NOMO-1 (cell line): ENCODE results near the gene SLC28A1.
A peak's percentile ranks its signal among the peaks of the same experiment; 100 is the strongest.

Experiments used
- DNase-seq, 2 experiments: peaks; one replicate each; lab custom pipeline; 2025; ENCODE audit not compliant: unreplicated experiment in 2 of 2; lab: John Stamatoyannopoulos, UW

Gene SLC28A1

GRCh38 chr15:84883916-84884781 is at the start of gene SLC28A1:
SLC28A1 (plus strand) TSS chr15:84884662; CDS start chr15:84887761, 3,099 bp downstream.
- DNase-seq, result no peak

- DNase-seq, result no peak
These were observed 49.5 kb upstream of the SLC28A1 start for GRCh38 chr15:84834969-84835368.

GRCh38 chr15:84835661-84836337 is 48.7 kb upstream of the SLC28A1 start:
- no peak for DNase-seq

- peak in 1 of 2 experiments; percentile 27 for DNase-seq
These were observed 47.6 kb upstream of the SLC28A1 start for GRCh38 chr15:84836844-84837243.

- DNase-seq, result no peak
These were observed 44.7 kb upstream of the SLC28A1 start for GRCh38 chr15:84839714-84840113.

- no peak for DNase-seq
These were observed 44.2 kb upstream of the SLC28A1 start for GRCh38 chr15:84840255-84840654.

- DNase-seq, result peak in 1 of 2 experiments; percentile 5
These were observed 43.6 kb upstream of the SLC28A1 start for GRCh38 chr15:84840741-84841429.

- no peak for DNase-seq
These were observed 41.7 kb upstream of the SLC28A1 start for GRCh38 chr15:84842781-84843180.

GRCh38 chr15:84844964-84845363 is 39.5 kb upstream of the SLC28A1 start:
- DNase-seq, result no peak

GRCh38 chr15:84845631-84846030 is 38.8 kb upstream of the SLC28A1 start:
- peak; percentile 20 to 34 for DNase-seq

GRCh38 chr15:84846269-84846668 is 38.2 kb upstream of the SLC28A1 start:
- DNase-seq, result no peak

- no peak for DNase-seq
These were observed 37.1 kb upstream of the SLC28A1 start for GRCh38 chr15:84847382-84847781.

GRCh38 chr15:84852212-84852611 is 32.2 kb upstream of the SLC28A1 start:
- DNase-seq, result no peak

GRCh38 chr15:84855136-84855535 is 29.3 kb upstream of the SLC28A1 start:
- no peak for DNase-seq

GRCh38 chr15:84855765-84856164 is 28.7 kb upstream of the SLC28A1 start:
- DNase-seq, result no peak

- no peak for DNase-seq
These were observed 27.6 kb upstream of the SLC28A1 start for GRCh38 chr15:84856731-84857417.

- no peak for DNase-seq
These were observed 27.0 kb upstream of the SLC28A1 start for GRCh38 chr15:84857418-84858004.

GRCh38 chr15:84858231-84858630 is 26.2 kb upstream of the SLC28A1 start:
- DNase-seq, result no peak

- no peak for DNase-seq
These were observed 25.3 kb upstream of the SLC28A1 start for GRCh38 chr15:84859144-84859543.

- DNase-seq, result no peak
These were observed 24.8 kb upstream of the SLC28A1 start for GRCh38 chr15:84859651-84860050.
